ENCODE results near the gene RETREG3. TPM values are rescaled to one million over a fixed set of nuclear protein-coding genes. Genes with fewer than 3 reads are reported as not detected.
A peak's percentile ranks its signal among the peaks of the same experiment; 100 is the strongest.

RETREG3 gene
- total and polyA plus RNA-seq, 2 of the 13 experiments (the other 11 are each of a cell fraction or from before 2014, with no cell fraction given), result 47.0 to 55.8 TPM

DNA sequence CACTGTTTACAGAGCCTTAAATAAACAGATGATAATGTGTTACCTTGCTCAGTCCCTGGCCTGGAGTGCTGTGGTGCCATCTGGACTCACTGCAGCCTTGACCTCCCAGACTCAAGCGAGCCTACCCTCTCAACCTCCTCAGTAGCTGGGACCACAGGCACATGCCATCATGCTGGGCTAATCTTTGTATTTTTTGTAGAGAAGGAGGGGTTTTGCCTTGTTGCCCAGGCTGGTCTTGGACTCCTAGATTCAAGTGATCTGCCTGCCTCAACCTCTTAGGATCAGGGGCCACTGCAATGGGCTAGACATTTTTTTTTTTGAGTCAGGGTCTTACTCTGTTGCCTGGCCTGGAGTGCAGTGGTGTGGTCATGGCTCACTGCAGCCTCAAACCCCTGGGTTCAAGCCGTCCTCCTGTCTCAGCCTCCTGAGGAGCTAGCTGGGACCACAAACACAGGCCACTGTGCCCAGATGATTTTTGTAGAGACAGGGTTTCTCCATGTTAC, 78.2 kb downstream of the RETREG3 start (continued):
- TF ChIP-seq, protein P1, sequence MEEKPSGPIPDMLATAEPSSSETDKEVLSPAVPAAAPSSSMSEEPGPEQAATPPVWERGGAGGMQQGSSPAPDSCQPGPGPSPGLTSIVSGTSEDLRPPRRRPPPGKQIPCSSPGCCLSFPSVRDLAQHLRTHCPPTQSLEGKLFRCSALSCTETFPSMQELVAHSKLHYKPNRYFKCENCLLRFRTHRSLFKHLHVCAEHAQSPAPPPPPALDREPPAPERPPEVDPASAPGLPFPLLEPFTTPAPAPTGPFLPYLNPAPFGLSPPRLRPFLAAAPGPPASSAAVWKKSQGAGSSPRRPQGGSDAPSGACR (CRISPR knock-in tag; IDR thresholded peaks at IDR 0.05), result peak; percentile 72; the same call in 1 of the 2 replicates
- TF ChIP-seq ZFP90 (CRISPR knock-in tag; IDR thresholded peaks at IDR 0.05; ENCODE audit: borderline replicate concordance), result no peak
- peak; percentile 89; the same call in 1 of the 2 replicates for TF ChIP-seq ZNF816 (CRISPR knock-in tag; IDR thresholded peaks at IDR 0.05; ENCODE audit: borderline replicate concordance)
- TF ChIP-seq ZNF282 (IDR thresholded peaks at IDR 0.05; ENCODE audit: partially characterized antibody), result no peak
- peak; percentile 88 for TF ChIP-seq ZNF543 (CRISPR knock-in tag; IDR thresholded peaks at IDR 0.05)
- peak; percentile 81 for TF ChIP-seq FOXP1 (IDR thresholded peaks at IDR 0.05)
- TF ChIP-seq FOXP1 (CRISPR knock-in tag; IDR thresholded peaks at IDR 0.05), result peak; percentile 97
- TF ChIP-seq CAMTA2 (CRISPR knock-in tag; IDR thresholded peaks at IDR 0.05; ENCODE audit: borderline replicate concordance), result no peak
- TF ChIP-seq PAF1 (CRISPR knock-in tag; IDR thresholded peaks at IDR 0.05), result no peak
- TF ChIP-seq ZFP37 (CRISPR knock-in tag; IDR thresholded peaks at IDR 0.05; ENCODE audit: borderline replicate concordance), result 0 out of 2 replicates have a peak, but pooled peaks have one; percentile 67
- TF ChIP-seq IKZF4 (CRISPR knock-in tag; IDR thresholded peaks at IDR 0.05; ENCODE audit: borderline replicate concordance, low read depth, not compliant biosample characterization), result peak; percentile 81
- TF ChIP-seq ZNF264 (CRISPR knock-in tag; IDR thresholded peaks at IDR 0.05), result 0 out of 2 replicates have a peak, but pooled peaks have one; percentile 27
- TF ChIP-seq EED (CRISPR knock-in tag; IDR thresholded peaks at IDR 0.05), result no peak
- no peak for TF ChIP-seq KDM5A (IDR thresholded peaks at IDR 0.05; ENCODE audit: borderline replicate concordance, low read length)
- no peak for TF ChIP-seq DNMT3B (CRISPR knock-in tag; conservative IDR thresholded peaks at IDR 0.05)
- TF ChIP-seq POGZ (CRISPR knock-in tag; IDR thresholded peaks at IDR 0.05), result peak; percentile 43
- no peak for TF ChIP-seq ZNF546 (CRISPR knock-in tag; conservative IDR thresholded peaks at IDR 0.05)
- TF ChIP-seq ZNF251 (CRISPR knock-in tag; IDR thresholded peaks at IDR 0.05), result no peak
- no peak for TF ChIP-seq WIZ (CRISPR knock-in tag; IDR thresholded peaks at IDR 0.05)
- TF ChIP-seq, protein P2, sequence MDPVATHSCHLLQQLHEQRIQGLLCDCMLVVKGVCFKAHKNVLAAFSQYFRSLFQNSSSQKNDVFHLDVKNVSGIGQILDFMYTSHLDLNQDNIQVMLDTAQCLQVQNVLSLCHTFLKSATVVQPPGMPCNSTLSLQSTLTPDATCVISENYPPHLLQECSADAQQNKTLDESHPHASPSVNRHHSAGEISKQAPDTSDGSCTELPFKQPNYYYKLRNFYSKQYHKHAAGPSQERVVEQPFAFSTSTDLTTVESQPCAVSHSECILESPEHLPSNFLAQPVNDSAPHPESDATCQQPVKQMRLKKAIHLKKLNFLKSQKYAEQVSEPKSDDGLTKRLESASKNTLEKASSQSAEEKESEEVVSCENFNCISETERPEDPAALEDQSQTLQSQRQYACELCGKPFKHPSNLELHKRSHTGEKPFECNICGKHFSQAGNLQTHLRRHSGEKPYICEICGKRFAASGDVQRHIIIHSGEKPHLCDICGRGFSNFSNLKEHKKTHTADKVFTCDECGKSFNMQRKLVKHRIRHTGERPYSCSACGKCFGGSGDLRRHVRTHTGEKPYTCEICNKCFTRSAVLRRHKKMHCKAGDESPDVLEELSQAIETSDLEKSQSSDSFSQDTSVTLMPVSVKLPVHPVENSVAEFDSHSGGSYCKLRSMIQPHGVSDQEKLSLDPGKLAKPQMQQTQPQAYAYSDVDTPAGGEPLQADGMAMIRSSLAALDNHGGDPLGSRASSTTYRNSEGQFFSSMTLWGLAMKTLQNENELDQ (CRISPR knock-in tag; IDR thresholded peaks at IDR 0.05; ENCODE audit: borderline replicate concordance), result no peak
- no peak; the same call in 1 of the 2 replicates for TF ChIP-seq ZNF160 (CRISPR knock-in tag; IDR thresholded peaks at IDR 0.05)
- TF ChIP-seq TEAD2 (CRISPR knock-in tag; IDR thresholded peaks at IDR 0.05), result no peak
- 0 out of 2 replicates have a peak, but pooled peaks have one; percentile 69 for TF ChIP-seq NR1H2 (CRISPR knock-in tag; IDR thresholded peaks at IDR 0.05; ENCODE audit: borderline replicate concordance, low read depth)
- TF ChIP-seq KAT8 (CRISPR knock-in tag; IDR thresholded peaks at IDR 0.05), result peak; percentile 67; the same call in 1 of the 2 replicates
- TF ChIP-seq, protein P3, sequence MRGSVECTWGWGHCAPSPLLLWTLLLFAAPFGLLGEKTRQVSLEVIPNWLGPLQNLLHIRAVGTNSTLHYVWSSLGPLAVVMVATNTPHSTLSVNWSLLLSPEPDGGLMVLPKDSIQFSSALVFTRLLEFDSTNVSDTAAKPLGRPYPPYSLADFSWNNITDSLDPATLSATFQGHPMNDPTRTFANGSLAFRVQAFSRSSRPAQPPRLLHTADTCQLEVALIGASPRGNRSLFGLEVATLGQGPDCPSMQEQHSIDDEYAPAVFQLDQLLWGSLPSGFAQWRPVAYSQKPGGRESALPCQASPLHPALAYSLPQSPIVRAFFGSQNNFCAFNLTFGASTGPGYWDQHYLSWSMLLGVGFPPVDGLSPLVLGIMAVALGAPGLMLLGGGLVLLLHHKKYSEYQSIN (CRISPR knock-in tag; IDR thresholded peaks at IDR 0.05; ENCODE audit: borderline replicate concordance), result no peak
- TF ChIP-seq ZNF350 (CRISPR knock-in tag; IDR thresholded peaks at IDR 0.05; ENCODE audit: borderline replicate concordance, low read depth), result peak; percentile 89
- TF ChIP-seq PAX8 (CRISPR knock-in tag; IDR thresholded peaks at IDR 0.05; ENCODE audit: borderline replicate concordance), result no peak
- no peak for TF ChIP-seq ZNF121 (CRISPR knock-in tag; IDR thresholded peaks at IDR 0.05)
- TF ChIP-seq RFX3 (CRISPR knock-in tag; IDR thresholded peaks at IDR 0.05), result no peak; the same call in 1 of the 2 replicates

Measured in HepG2 (cell line).